Measurements from ENCODE around the gene NSUN4. TPM values are rescaled to one million over a fixed set of nuclear protein-coding genes. Genes with fewer than 3 reads are reported as not detected.
"Not testable (repeated sequence)": the region's sequence is repeated elsewhere in the genome, so short reads cannot be mapped to it uniquely, and the experiment has no call there.

The NSUN4 gene
- total and polyA plus RNA-seq, 2 donors (not counting 1 experiment from before 2014, with no cell fraction given) = 21.3 to 33.7 TPM

DNA sequence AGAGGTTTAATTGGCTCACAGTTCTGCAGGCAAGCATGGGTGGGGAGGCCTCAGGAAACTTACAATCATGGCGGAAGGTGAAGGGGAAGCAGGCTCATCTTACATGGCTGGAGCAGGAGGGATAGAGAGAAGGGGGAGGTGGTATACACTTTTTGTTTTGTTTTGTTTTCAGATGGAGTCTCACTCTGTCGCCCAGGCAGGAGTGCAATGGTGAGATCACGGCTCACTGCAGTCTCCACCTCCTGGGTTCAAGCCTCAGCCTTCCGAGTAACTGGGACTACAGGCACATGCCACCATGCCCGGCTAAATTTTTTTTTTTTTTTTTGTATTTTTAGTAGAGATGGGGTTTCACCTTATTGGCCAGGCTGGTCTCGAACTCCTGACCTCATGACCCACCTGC lies 18.4 kb upstream of the NSUN4 start:
- H3K4me1 ChIP-seq (ENCODE audit: control insufficient read depth in 2 of 2, insufficient read depth in 2 of 2, low read length in 2 of 2); H3K9ac ChIP-seq (ENCODE audit: low read length); intact Hi-C loops (cut with micrococcal nuclease); H3K4me3 Mint-ChIP-seq; ATAC-seq (ENCODE audit: low read depth); H4K20me1 ChIP-seq (ENCODE audit: control insufficient read depth, insufficient read depth, low read length, poor library complexity, severe bottlenecking); H2AFZ ChIP-seq (ENCODE audit: insufficient read depth, low read depth, low read length, poor library complexity, severe bottlenecking); H3K27me3 ChIP-seq (replicated peaks in 1 of 4; ENCODE audit: control extremely low read depth in 1 of 4, control insufficient read depth in 3 of 4, insufficient read depth in 4 of 4, low read length in 3 of 4); H3K27me3 Mint-ChIP-seq; H3K4me2 ChIP-seq (replicated peaks; ENCODE audit: low read depth, low read length, poor library complexity, severe bottlenecking); H3K36me3 ChIP-seq (replicated peaks in 1 of 2; ENCODE audit: control extremely low read depth in 1 of 2, control insufficient read depth in 1 of 2, extremely low read depth in 1 of 2, insufficient read depth in 2 of 2, low read length in 1 of 2); H3K27ac Mint-ChIP-seq; DNase-seq; H3K79me2 ChIP-seq (ENCODE audit: control insufficient read depth, insufficient read depth, low read length); H3K27ac ChIP-seq (ENCODE audit: low read length in 2 of 2); H3K9me3 Mint-ChIP-seq (ENCODE audit: insufficient read depth); H3K4me3 ChIP-seq (ENCODE audit: control extremely low read depth in 1 of 5, extremely low read depth in 1 of 5, insufficient read depth in 1 of 5, low read depth in 2 of 5, low read length in 4 of 5); POLR2A ChIA-PET: not testable (repeated sequence)
- CTCF ChIA-PET = interaction anchor here (0.6 kb wide), 1 partner anchor 11 kb away, joined by 3 read pairs; no protein-coding TSS in a partner anchor
- peaks cover 27% of the 10 kb centered on the region for H3K4me1 Mint-ChIP-seq
- peaks cover 0 to 15% (median 0%) of the 10 kb centered on the region in 3 donors for H3K9me3 ChIP-seq (ENCODE audit: control extremely low read depth in 1 of 3, control insufficient read depth in 2 of 3, insufficient read depth in 1 of 3, low read length in 2 of 3)
- WGBS (ENCODE audit: insufficient coverage) = 91% methylated on average over 3 of the region's 6 CpGs

DNA sequence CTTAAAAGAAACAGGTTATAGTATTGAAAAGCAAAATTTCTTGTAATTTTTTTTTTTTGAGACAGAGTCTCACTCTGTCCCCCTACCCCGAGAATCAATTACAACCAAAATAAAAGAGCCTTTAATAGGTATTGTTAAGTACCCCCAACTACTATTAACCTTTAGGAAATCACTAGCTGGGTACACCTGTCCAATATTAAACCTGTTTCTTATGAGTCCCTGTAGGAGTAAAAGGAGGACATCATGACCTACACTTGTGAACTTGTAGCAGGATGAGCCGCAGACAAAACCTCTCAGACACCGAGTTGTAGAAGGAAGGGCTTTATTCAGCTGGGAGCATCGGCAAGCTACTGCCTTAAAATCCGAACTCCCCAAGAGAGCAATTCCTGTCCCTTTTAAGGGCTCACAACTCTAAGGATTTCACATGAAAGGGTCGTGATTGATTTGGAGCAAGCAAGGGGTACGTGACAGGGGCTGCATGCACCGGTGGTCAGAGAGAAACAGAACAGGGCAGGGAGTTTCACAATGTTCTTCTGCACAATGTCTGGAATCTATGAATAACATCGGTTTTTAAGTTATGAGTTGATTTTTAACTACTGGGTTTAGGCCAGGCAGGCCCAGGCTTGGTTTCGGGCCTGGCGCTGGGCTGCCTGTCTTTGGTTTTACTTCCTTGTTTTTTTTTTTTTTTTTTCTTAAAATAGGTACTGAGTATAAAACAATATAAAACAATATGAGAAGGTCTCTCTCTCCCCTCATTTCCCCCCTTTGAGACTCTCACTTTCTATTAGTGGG lies 15.1 kb upstream of the NSUN4 start:
- H3K27me3 ChIP-seq (replicated peaks in 1 of 4; ENCODE audit: control extremely low read depth in 1 of 4, control insufficient read depth in 3 of 4, insufficient read depth in 4 of 4, low read length in 3 of 4); H3K4me3 ChIP-seq (ENCODE audit: control extremely low read depth in 1 of 5, extremely low read depth in 1 of 5, insufficient read depth in 1 of 5, low read depth in 2 of 5, low read length in 4 of 5); CTCF ChIA-PET; POLR2A ChIA-PET; H4K20me1 ChIP-seq (ENCODE audit: control insufficient read depth, insufficient read depth, low read length, poor library complexity, severe bottlenecking); H3K9me3 Mint-ChIP-seq (ENCODE audit: insufficient read depth); H3K4me2 ChIP-seq (replicated peaks; ENCODE audit: low read depth, low read length, poor library complexity, severe bottlenecking); H3K36me3 ChIP-seq (replicated peaks in 1 of 2; ENCODE audit: control extremely low read depth in 1 of 2, control insufficient read depth in 1 of 2, extremely low read depth in 1 of 2, insufficient read depth in 2 of 2, low read length in 1 of 2); H3K4me1 ChIP-seq (ENCODE audit: control insufficient read depth in 2 of 2, insufficient read depth in 2 of 2, low read length in 2 of 2); H3K79me2 ChIP-seq (ENCODE audit: control insufficient read depth, insufficient read depth, low read length); ATAC-seq (ENCODE audit: low read depth); H3K27me3 Mint-ChIP-seq; intact Hi-C loops (cut with micrococcal nuclease): not testable (repeated sequence)
- H3K27ac Mint-ChIP-seq = peak overlapping the region; percentile 90
- Histone ChIP-seq H3K9ac (ENCODE audit: low read length) (peak overlapping the region; percentile 16), H3K9me3 (ENCODE audit: control extremely low read depth in 1 of 3, control insufficient read depth in 2 of 3, insufficient read depth in 1 of 3, low read length in 2 of 3) (peaks cover 0 to 15% (median 0%) of the 10 kb centered on the region in 3 donors), H3K27ac (ENCODE audit: low read length in 2 of 2) (peak overlapping the region; percentile 59 to 80), H2AFZ (ENCODE audit: insufficient read depth, low read depth, low read length, poor library complexity, severe bottlenecking) (peak overlapping the region; percentile 46)
- peak overlapping the region; percentile 42 for H3K4me3 Mint-ChIP-seq
- H3K4me1 Mint-ChIP-seq = peaks cover 30% of the 10 kb centered on the region
- peak; percentile 48 for DNase-seq
- WGBS (ENCODE audit: insufficient coverage) = 100% methylated on average over 1 of the region's 11 CpGs

DNA sequence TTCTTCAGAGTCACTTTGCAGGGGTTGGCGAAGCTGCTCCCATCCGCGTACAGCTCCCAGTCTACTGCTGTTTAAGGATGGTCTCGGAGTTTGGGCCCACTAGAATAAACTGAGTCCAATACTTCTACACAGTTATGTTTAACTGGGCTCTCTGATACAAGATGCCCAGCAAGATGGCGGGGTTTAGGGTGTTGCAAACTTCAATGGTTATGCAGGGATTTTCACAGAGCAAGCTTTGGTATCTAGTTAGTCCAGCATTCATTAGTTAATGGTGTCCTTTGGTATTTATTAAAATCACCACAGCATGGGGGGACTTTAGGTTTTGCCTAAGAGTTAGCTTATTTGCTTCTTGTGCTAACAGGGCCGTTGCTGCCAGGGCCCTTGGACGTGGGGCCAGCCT lies 12.4 kb upstream of the NSUN4 start:
- CTCF ChIA-PET = interaction anchor here (1.7 to 3.0 kb wide), 3 partner anchors 14 to 25 kb away, joined by 4 to 15 read pairs (median 6); no protein-coding TSS in a partner anchor
- H3K9me3 Mint-ChIP-seq (ENCODE audit: insufficient read depth); H3K27me3 ChIP-seq (replicated peaks in 1 of 4; ENCODE audit: control extremely low read depth in 1 of 4, control insufficient read depth in 3 of 4, insufficient read depth in 4 of 4, low read length in 3 of 4); H3K4me3 Mint-ChIP-seq; H3K27me3 Mint-ChIP-seq; DNase-seq; H4K20me1 ChIP-seq (ENCODE audit: control insufficient read depth, insufficient read depth, low read length, poor library complexity, severe bottlenecking); H2AFZ ChIP-seq (ENCODE audit: insufficient read depth, low read depth, low read length, poor library complexity, severe bottlenecking); H3K27ac Mint-ChIP-seq; H3K4me2 ChIP-seq (replicated peaks; ENCODE audit: low read depth, low read length, poor library complexity, severe bottlenecking); POLR2A ChIA-PET; H3K27ac ChIP-seq (ENCODE audit: low read length in 2 of 2); H3K4me3 ChIP-seq (ENCODE audit: control extremely low read depth in 1 of 5, extremely low read depth in 1 of 5, insufficient read depth in 1 of 5, low read depth in 2 of 5, low read length in 4 of 5); H3K79me2 ChIP-seq (ENCODE audit: control insufficient read depth, insufficient read depth, low read length); H3K9ac ChIP-seq (ENCODE audit: low read length); H3K36me3 ChIP-seq (replicated peaks in 1 of 2; ENCODE audit: control extremely low read depth in 1 of 2, control insufficient read depth in 1 of 2, extremely low read depth in 1 of 2, insufficient read depth in 2 of 2, low read length in 1 of 2); ATAC-seq (ENCODE audit: low read depth); intact Hi-C loops (cut with micrococcal nuclease): not testable (repeated sequence)
- Histone ChIP-seq H3K9me3 (ENCODE audit: control extremely low read depth in 1 of 3, control insufficient read depth in 2 of 3, insufficient read depth in 1 of 3, low read length in 2 of 3) (peaks cover 0 to 15% (median 0%) of the 10 kb centered on the region in 3 donors), H3K4me1 (ENCODE audit: control insufficient read depth in 2 of 2, insufficient read depth in 2 of 2, low read length in 2 of 2) (peaks cover 16 to 23% of the 10 kb centered on the region in 2 donors)
- peaks cover 42% of the 10 kb centered on the region for H3K4me1 Mint-ChIP-seq
- 100% methylated on average over 4 of the region's 7 CpGs for WGBS (ENCODE audit: insufficient coverage)

DNA sequence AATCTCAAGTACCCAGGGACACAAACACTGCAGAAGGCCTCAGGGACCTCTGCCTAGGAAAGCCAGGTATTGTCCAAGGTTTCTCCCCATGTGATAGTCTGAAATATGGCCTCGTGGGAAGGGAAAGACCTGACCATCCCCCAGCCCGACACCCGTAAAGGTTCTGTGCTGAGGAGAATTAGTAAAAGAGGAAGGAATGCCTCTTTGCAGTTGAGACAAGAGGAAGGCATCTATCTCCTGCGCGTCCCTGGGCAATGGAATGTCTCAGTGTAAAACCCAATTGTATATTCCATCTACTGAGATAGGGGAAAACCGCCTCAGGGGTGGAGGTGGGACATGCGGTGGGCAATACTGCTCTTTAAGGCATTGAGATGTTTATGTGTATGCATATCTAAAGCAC lies 10.8 kb upstream of the NSUN4 start:
- Mint-ChIP-seq H3K4me1 (peaks cover 50% of the 10 kb centered on the region), H3K27ac (peak overlapping the region; percentile 78), H3K4me3 (peak overlapping the region; percentile 55)
- H3K36me3 ChIP-seq (replicated peaks in 1 of 2; ENCODE audit: control extremely low read depth in 1 of 2, control insufficient read depth in 1 of 2, extremely low read depth in 1 of 2, insufficient read depth in 2 of 2, low read length in 1 of 2); intact Hi-C loops (cut with micrococcal nuclease); H3K9ac ChIP-seq (ENCODE audit: low read length); H4K20me1 ChIP-seq (ENCODE audit: control insufficient read depth, insufficient read depth, low read length, poor library complexity, severe bottlenecking); H3K27me3 ChIP-seq (replicated peaks in 1 of 4; ENCODE audit: control extremely low read depth in 1 of 4, control insufficient read depth in 3 of 4, insufficient read depth in 4 of 4, low read length in 3 of 4); ATAC-seq (ENCODE audit: low read depth); H3K4me3 ChIP-seq (ENCODE audit: control extremely low read depth in 1 of 5, extremely low read depth in 1 of 5, insufficient read depth in 1 of 5, low read depth in 2 of 5, low read length in 4 of 5); H3K27ac ChIP-seq (ENCODE audit: low read length in 2 of 2); H3K9me3 Mint-ChIP-seq (ENCODE audit: insufficient read depth); H3K4me2 ChIP-seq (replicated peaks; ENCODE audit: low read depth, low read length, poor library complexity, severe bottlenecking); POLR2A ChIA-PET; H3K27me3 Mint-ChIP-seq; H2AFZ ChIP-seq (ENCODE audit: insufficient read depth, low read depth, low read length, poor library complexity, severe bottlenecking); DNase-seq; H3K79me2 ChIP-seq (ENCODE audit: control insufficient read depth, insufficient read depth, low read length): not testable (repeated sequence)
- peaks cover 22 to 34% of the 10 kb centered on the region in 2 donors for H3K4me1 ChIP-seq (ENCODE audit: control insufficient read depth in 2 of 2, insufficient read depth in 2 of 2, low read length in 2 of 2)
- CTCF ChIA-PET = interaction anchor here (3.0 kb wide), 1 partner anchor 18 kb away, joined by 15 read pairs; no protein-coding TSS in a partner anchor
- peaks cover 0 to 11% (median 0%) of the 10 kb centered on the region in 3 donors for H3K9me3 ChIP-seq (ENCODE audit: control extremely low read depth in 1 of 3, control insufficient read depth in 2 of 3, insufficient read depth in 1 of 3, low read length in 2 of 3)
- WGBS (ENCODE audit: insufficient coverage) = no CpG with 5 or more reads among the region's 7 CpGs

Data from B cell (primary cell).